GM18909 (cell line): ENCODE data around the gene CFAP141.

Experiments used
- ATAC-seq: cut with Tn5 transposase; IDR thresholded peaks from one replicate; pipeline ENCODE4 v1.9.1; 2021; ENCODE audit warnings: mild to moderate bottlenecking; ENCODE audit not compliant: unreplicated experiment, poor library complexity

Gene CFAP141

DNA sequence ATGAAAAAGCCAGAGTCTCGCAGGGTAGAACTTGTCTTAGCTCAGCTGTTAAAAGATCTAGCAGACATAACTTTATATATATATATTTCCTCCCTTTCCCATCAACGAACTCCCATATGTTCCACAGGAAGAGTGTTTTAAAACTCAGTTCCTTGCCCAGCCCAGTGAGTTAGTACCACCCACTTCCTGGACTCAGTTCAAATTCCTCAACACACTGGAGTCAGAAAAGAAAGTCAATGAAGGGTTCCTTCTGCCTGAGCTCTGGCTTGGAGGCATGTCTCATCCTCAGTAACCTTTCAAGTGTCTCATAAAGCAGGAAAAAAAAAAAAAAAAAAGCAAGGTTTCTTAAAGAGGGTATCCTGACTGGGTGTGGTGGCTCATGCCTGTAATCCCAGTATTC, 29.8 kb downstream of the CFAP141 start:
- no peak for ATAC-seq

GRCh38 chr1:154174654-154175053, 31.5 kb downstream of the CFAP141 start:
- no peak for ATAC-seq

DNA sequence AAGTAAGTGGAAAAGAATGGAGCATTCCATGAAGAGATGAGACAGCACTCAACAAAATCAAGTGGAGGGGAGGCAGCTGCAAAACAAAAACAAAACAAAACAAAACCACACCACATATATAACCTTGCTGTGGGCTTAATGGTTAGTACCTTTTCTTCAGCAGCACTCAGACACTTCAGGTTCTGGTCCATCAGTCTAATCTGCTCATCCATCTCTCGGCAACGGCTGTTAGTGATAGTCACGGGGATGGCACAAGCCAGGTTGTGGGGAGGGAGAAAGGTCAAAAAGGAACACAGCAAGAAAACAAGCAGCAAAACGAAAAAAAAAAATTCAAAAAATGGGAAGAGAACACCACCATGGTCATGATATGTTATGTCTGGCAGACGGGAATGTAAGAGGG, 34.3 kb downstream of the CFAP141 start:
- no peak for ATAC-seq

GRCh38 chr1:154171223-154171583, 34.9 kb downstream of the CFAP141 start:
- no peak for ATAC-seq

DNA sequence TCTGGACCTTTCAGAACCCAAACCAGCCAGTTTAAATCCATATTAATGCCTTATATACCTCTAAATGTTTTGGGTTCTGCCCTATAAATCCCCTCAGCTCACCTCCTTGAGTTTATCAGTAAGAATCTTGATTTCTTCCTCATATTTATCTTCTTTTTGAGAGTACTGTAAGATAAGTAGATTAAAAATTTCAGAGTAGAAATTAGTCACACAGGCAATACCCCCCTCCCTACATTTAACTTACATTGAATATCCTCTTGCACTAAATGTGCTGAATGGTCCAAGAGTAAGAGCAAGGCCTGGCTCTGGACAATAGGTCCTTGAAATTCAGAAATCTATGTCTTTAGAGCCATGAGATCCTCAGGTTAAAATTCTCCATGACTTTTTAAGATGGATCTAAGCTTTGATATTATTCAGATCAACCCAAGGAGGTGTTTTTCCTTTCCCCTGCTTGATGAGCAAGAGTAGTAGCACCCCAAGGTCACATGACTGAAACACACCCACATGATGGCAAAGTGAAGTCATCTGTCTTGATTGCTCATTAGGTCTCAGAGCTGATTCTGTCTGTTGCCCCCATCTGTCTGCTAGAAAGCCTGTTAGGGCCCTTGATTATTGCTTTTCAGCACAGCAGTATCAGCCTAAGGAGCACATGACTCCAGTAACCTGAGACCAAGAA, 35.4 kb downstream of the CFAP141 start:
- no peak for ATAC-seq

GRCh38 chr1:154167461-154167860, 38.7 kb downstream of the CFAP141 start:
- ATAC-seq, result no peak

DNA sequence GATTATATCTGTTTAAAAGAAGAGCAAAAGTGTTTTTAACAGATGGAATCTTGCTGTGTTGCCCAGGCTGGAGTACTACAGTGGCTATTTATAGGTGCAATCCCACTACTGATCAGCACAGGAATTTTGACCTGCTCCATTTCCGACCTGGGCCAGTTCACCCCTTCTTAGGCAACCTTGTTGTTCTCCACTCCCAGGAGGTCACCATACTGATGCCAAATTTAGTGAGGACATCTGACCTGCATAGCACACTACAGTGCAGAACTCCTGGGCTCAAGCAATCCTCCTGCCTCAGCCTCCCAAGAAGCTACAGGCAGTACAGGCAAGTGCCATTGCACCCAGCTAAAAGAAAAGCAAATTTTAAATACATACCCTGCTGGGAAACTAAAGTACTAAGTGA, 39.9 kb downstream of the CFAP141 start:
- ATAC-seq, result no peak

- no peak for ATAC-seq
These were observed 46.6 kb downstream of the CFAP141 start for GRCh38 chr1:154159554-154159953.

DNA sequence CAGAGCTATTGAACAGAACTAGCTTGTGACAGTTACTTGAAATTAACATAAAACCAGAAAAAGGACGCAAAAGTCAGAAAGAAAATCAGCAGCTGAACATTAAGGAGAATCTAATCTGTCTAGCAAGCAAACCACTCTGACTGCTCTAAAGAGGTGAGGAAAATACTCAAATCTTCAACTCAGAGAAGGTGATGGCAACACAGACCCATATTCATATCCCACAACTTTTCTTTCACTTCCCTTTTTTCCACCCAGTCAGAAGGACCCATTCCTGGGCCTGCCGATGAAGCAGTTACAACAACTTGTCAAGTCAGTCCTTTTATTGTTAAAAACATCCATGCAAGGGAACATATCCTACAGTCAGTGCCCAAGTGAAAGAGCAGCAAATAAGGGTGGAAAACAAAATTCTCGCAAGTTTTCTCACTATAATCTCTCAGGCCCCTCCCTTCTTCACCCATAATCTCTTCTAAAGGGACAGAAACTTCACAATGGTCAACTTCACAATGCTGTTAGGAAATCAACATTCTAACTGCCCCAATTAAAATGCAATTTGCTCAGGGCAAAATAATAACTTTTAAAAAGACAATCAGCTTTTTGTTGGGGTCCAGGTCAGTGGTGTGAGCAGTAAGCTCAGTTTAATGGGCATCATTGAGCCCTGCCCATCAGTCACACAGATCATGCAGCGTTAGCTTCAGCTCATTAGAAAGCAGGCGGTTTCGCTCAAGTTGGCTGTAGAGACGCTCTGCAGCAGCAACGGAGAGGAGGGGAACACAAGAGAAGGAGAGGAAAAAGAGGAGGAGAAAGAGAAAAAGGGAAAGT, 47.6 kb downstream of the CFAP141 start:
- no peak for ATAC-seq

DNA sequence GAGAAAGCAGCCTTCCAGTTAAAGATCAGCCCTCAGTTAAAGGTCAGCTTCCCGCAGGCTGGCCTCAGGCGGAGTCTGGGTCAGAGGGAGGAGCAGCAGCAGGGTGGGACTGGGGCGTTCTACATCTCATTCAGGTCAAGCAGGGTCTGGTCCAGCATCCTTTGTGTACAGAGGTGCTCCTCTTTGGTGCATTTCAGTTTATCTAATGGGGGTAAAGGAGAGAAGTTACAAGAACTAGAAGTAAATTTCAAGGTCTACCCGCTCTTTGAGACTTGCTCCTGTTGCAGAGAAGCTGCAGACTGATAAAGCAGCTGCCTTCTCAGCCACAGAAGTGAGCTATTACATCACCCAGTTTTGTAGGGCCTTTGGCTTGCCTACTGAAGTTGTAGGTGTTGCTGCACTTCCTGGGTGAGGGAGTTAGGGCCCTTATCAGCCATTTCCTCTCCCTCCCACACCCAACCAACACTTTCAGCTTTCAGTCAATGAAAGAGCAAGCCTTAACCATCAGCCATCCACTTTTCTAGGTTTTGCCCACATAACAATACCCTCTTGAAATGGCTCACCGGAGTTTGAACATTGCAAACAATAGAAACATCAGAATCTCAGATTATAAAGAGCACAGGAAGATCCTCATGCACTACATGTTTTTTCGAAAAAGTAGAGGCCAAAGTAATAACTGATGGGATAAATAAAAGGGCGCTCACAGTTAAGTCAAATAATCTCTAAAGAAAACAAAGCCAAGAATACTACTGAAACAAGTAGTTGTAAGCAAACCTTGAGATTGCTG, 48.4 kb downstream of the CFAP141 start:
- peak; percentile 81 for ATAC-seq

- ATAC-seq, result no peak
These were observed 50.9 kb downstream of the CFAP141 start for GRCh38 chr1:154155251-154155650.

- ATAC-seq, result no peak
These were observed 51.5 kb downstream of the CFAP141 start, which contains the start of gene NUP210L for GRCh38 chr1:154154534-154155191. TSS of gene NUP210L (minus strand) at chr1:154155073.

GRCh38 chr1:154154053-154154452, 52.1 kb downstream of the CFAP141 start:
- ATAC-seq, result no peak

DNA sequence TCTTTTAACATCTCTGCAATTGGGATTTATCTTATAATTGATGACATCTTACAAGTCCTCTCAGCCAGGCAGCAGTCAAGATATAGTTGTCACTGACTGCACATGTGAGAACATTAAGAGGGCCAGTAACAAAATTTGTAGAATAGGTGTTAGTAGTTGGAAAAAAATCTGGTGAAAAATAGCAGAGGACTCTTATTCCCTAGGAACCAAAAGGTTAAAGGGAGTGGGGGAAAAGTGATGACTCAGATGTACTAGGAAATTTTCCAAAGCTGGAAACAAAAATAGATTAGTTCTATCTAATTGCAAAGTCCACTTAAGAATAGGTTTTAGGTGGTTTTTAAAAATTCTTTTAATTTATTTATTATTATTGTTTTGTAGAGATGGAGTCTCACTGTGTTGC, 54.8 kb downstream of the CFAP141 start:
- no peak for ATAC-seq
